ENCODE measurements around the gene MAP4K1.

GRCh38 chr19:38647368-38647965 lies 29.7 kb upstream of the MAP4K1 start, which contains the start of gene ACTN4:
- TF ChIP-seq CTCF (IDR thresholded peaks at IDR 0.05) (peak in 1 of 3 donors; percentile 26), POLR2A (IDR thresholded peaks at IDR 0.05) (peak; percentile 95), EP300 (IDR thresholded peaks at IDR 0.05) (no peak)
